NCI-H1694 treated with DMSO at 0.1 percent for 48 hours (cell line): Measurements from ENCODE around the gene KIR3DL1.
"Not testable (repeated sequence)": the region's sequence is repeated elsewhere in the genome, so short reads cannot be mapped to it uniquely, and the experiment has no call there.

Experiments
- DNase-seq: peaks from one replicate; lab custom pipeline; 2025; lab: John Stamatoyannopoulos, UW

KIR3DL1 gene

GRCh38 chr19:54814571-54814970 is 1.7 kb upstream of the KIR3DL1 start:
- not testable (repeated sequence) for DNase-seq

GRCh38 chr19:54817670-54818536 is 1.6 kb downstream of the KIR3DL1 start:
- DNase-seq, result no peak

DNA sequence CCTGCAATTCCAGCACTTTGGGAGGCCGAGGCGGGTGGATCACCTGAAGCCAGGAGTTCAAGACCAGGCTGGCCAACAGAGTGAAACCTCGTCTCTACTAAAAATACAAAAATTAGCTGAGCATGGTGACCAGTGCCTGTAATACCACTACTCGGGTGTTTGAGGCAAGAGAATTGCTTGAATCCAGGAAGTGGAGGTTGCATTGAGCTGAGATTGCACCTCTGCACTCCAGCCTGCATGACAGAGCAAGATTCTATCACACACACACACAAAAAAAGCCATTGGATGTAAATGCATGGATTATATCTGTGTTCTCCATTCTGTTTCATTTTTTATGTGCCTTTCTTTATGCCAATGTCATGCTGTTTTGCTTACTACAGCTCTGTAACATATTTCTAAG is 8.1 kb downstream of the KIR3DL1 start:
- not testable (repeated sequence) for DNase-seq

- not testable (repeated sequence) for DNase-seq
Observed at GRCh38 chr19:54825326-54825725, 9.1 kb downstream of the KIR3DL1 start.

DNA sequence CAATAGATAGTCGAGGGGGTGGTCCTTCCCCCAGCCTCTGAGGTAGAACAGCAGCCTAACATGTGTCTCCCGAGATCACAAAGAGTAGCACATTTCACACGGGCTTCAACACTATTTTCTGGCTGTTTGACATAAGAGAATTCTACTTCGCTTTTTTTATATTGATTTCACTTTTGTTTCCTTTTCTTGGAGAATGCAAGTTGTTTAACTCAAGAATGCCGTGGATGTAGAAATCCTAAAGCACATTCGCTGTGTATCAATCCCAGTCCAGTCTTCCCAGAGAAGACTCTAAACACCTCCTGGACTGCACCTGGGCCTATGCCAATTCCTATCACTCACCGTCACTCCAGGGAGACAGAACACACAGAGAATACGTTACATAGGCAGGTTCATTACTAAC is 11.8 kb downstream of the KIR3DL1 start:
- DNase-seq, result not testable (repeated sequence)

DNA sequence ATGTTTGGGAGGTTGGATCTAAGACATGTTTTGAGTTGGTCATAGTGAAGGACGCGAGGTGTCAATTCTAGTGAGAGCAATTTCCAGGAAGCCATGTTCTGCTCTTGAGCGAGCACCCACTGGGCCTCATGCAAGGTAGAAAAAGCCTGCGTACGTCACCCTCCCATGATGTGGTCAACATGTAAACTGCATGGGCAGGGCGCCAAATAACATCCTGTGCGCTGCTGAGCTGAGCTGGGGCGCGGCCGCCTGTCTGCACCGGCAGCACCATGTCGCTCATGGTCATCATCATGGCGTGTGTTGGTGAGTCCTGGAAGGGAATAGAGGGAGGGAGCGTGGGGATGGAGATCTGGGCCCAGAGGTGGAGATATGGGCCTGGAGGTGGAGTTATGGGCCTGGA is 16.2 kb downstream of the KIR3DL1 start, which contains the start of gene KIR2DS4:
Gene KIR2DS4 (plus strand): TSS at position 181 of the 400 bp plus-strand sequence.
- DNase-seq, result not testable (repeated sequence)

GRCh38 chr19:54835126-54835525 is 18.9 kb downstream of the KIR3DL1 start:
- DNase-seq, result not testable (repeated sequence)

DNA sequence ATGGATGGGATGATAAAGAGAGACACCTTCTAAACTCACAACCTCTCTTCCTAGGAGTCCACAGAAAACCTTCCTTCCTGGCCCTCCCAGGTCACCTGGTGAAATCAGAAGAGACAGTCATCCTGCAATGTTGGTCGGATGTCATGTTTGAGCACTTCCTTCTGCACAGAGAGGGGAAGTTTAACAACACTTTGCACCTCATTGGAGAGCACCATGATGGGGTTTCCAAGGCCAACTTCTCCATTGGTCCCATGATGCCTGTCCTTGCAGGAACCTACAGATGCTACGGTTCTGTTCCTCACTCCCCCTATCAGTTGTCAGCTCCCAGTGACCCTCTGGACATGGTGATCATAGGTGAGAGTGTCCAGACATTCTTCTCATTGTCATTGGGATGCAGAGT is 21.3 kb downstream of the KIR3DL1 start:
- DNase-seq, result not testable (repeated sequence)

- DNase-seq, result not testable (repeated sequence)
Observed at GRCh38 chr19:54843171-54843570, 26.9 kb downstream of the KIR3DL1 start.

DNA sequence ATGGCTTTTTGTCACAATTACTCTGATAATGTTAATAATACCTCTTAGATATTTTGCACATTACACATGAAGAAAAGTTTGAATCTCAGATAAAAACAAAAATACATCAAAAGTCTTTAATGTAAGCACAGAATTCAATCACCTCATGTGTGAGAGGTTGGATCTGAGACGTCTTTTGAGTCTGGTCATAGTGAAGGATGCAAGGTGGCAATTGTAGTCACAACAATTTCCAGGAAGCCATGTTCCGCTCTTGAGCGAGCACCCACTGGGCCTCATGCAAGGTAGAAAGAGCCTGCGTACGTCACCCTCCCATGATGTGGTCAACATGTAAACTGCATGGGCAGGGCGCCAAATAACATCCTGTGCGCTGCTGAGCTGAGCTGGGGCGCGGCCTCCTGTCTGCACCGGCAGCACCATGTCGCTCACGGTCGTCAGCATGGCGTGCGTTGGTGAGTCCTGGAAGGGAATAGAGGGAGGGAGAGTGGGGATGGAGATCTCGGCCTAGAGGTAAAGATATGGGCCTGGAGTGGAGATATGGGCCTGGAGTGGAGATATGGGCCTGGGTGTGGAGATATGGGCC is 33.9 kb downstream of the KIR3DL1 start, which contains the start of gene KIR3DL2:
Gene KIR3DL2 (plus strand): TSS at position 383 of the 580 bp plus-strand sequence. CDS start 33 bp downstream, at position 416.
- not testable (repeated sequence) for DNase-seq

DNA sequence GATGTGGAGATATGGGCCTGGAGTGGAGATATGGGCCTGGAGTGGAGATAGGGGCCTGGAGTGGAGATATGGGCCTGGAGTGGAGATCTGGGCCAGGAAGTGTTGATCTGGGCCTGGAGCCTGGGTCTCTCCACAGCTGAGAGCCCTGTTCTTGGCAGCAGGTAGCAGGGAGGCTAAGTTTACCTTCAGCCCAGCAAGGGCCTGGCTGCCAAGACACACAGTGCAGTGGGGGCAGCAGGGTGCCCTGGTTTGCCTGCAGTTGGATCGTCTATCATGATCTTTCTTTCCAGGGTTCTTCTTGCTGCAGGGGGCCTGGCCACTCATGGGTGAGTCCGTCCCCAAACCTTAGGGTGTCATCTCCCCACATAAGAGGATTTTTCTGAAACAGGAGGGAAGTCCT is 34.7 kb downstream of the KIR3DL1 start:
- no peak for DNase-seq

- DNase-seq, result no peak
Observed at GRCh38 chr19:54851353-54851752, 35.1 kb downstream of the KIR3DL1 start.

GRCh38 chr19:54855241-54855640 is 39.0 kb downstream of the KIR3DL1 start:
- not testable (repeated sequence) for DNase-seq

- DNase-seq, result not testable (repeated sequence)
Observed at GRCh38 chr19:54858476-54858875, 42.2 kb downstream of the KIR3DL1 start.

GRCh38 chr19:54859421-54859820 is 43.2 kb downstream of the KIR3DL1 start:
- not testable (repeated sequence) for DNase-seq

DNA sequence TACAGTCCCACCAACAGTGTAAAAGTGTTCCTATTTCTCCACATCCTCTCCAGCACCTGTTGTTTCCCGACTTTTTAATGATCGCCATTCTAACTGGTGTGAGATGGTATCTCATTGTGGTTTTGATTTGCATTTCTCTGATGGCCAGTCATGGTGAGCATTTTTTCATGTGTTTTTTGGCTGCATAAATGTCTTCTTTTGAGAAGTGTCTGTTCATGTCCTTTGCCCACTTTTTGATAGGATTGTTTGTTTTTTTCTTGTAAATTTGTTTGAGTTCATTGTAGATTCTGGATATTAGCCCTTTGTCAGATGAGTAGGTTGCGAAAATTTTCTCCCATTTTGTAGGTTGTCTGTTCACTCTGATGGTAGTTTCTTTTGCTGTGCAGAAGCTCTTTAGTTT is 47.2 kb downstream of the KIR3DL1 start:
- DNase-seq, result not testable (repeated sequence)

DNA sequence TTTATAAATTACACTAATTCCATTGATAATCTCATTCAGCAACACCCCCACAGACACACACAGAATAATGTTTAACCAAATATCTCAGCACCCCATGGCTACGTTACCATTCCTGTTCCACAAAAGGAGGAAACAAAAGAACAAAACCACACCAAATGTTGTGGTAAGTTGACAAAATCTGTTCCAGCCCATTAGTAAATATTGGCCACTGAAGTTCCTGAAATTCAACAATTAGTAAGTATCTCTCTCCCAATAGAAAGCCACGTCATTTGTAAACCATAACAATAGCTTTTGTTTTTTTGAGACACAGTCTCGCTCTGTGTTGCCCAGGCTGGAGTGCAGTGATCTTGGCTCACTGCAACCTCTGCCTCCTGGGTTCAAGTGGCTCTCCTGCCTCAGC is 55.4 kb downstream of the KIR3DL1 start:
- DNase-seq, result no peak

GRCh38 chr19:54873990-54874389 is 57.7 kb downstream of the KIR3DL1 start, which contains the start of gene FCAR:
TSS of gene FCAR (plus strand) at chr19:54874235. CDS start at chr19:54874290, 55 bp downstream.
- DNase-seq, result no peak

DNA sequence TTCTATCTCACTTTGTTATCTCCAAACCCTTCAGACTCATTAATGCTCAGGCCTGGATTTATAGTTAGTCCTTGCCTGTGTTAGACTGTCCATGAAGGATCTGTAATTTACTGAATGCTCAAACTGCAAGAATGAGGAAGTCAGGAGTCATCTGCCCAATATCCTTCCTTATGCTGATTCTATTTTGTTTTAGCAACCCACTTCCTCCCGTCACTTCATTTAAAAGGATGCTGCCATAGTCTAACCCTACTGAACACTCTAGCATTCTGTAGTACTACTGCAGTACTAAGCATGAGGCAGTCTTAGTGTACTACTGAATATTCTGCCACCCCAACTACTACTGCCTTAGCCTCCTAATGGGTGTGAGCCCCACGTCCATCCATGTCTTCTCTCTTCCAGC is 59.2 kb downstream of the KIR3DL1 start:
- no peak for DNase-seq

DNA sequence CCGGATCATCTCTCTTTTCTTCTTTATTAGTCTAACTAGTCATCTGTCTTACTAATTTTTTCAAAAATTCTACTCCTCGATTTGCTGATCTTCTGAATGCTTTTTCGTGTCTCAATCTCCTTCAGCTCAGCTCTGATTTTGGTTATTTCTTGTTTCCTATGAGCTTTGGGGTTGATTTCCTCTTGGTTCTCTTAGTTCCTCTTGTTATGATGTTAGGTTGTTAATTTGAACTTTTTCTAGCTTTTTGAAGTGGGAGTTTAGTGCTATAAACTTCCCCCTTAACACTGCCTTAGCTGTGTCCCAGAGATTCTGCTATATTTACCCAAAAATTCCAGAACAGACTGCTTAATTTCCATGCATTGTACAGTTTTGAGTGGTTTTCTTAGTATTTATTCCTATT is 61.2 kb downstream of the KIR3DL1 start:
- DNase-seq, result no peak
